Occipital lobe (tissue), 2 donors: ENCODE measurements around the gene WFDC10B. TPM values are rescaled to one million over a fixed set of nuclear protein-coding genes. Genes with fewer than 3 reads are reported as not detected.
"Not testable (repeated sequence)": the region's sequence is repeated elsewhere in the genome, so short reads cannot be mapped to it uniquely, and the experiment has no call there.

Source experiments
- DNase-seq: peaks from one replicate; lab custom pipeline; 2025; lab: John Stamatoyannopoulos, UW
- total RNA-seq: library from RNA; depleted of rRNA; stranded (reverse); fragments of >200 nt; gene quantifications from one replicate; pipeline ENCODE4 v1.2.3, GENCODE V29; 2014

Gene WFDC10B
- not detected for total RNA-seq

GRCh38 chr20:45704969-45705637 lies at the start of gene WFDC10B:
TSS of gene WFDC10B (minus strand) at chr20:45705019. CDS start at chr20:45685992, 19,027 bp downstream.
- DNase-seq: no peak

- no peak for DNase-seq
Observed at GRCh38 chr20:45752746-45753145, 47.9 kb upstream of the WFDC10B start.

GRCh38 chr20:45751721-45752120 lies 46.9 kb upstream of the WFDC10B start:
- no peak for DNase-seq

GRCh38 chr20:45745015-45745414 lies 40.2 kb upstream of the WFDC10B start:
- DNase-seq: no peak

- DNase-seq: no peak
Observed at GRCh38 chr20:45742596-45742995, 37.8 kb upstream of the WFDC10B start.

- DNase-seq: no peak
Observed at GRCh38 chr20:45735988-45736387, 31.2 kb upstream of the WFDC10B start.

GRCh38 chr20:45735552-45735951 lies 30.7 kb upstream of the WFDC10B start:
- DNase-seq: no peak

GRCh38 chr20:45732199-45732598 lies 27.4 kb upstream of the WFDC10B start:
- DNase-seq: no peak

GRCh38 chr20:45727044-45727443 lies 22.2 kb upstream of the WFDC10B start:
- DNase-seq: no peak

- DNase-seq: no peak
Observed at GRCh38 chr20:45725134-45725533, 20.3 kb upstream of the WFDC10B start.

- no peak for DNase-seq
Observed at GRCh38 chr20:45722047-45722446, 17.2 kb upstream of the WFDC10B start, which contains the start of gene SPINT4. TSS of gene SPINT4 (plus strand) at chr20:45722347. CDS start at chr20:45722368, 21 bp downstream.

GRCh38 chr20:45716141-45716688 lies 11.4 kb upstream of the WFDC10B start:
- not testable (repeated sequence) for DNase-seq

GRCh38 chr20:45701873-45702272 lies 2.9 kb downstream of the WFDC10B start, which contains the start of gene WFDC13:
TSS of gene WFDC13 (plus strand) at chr20:45702038. CDS start at chr20:45702124, 86 bp downstream.
- DNase-seq: no peak

GRCh38 chr20:45701104-45701503 lies 3.7 kb downstream of the WFDC10B start:
- no peak for DNase-seq

- no peak for DNase-seq
Observed at GRCh38 chr20:45695496-45695895, 9.3 kb downstream of the WFDC10B start.

GRCh38 chr20:45693346-45693745 lies 11.5 kb downstream of the WFDC10B start:
- DNase-seq: not testable (repeated sequence)

GRCh38 chr20:45685896-45686295 lies 18.9 kb downstream of the WFDC10B start:
- DNase-seq: no peak

GRCh38 chr20:45679650-45680049 lies 25.2 kb downstream of the WFDC10B start:
- DNase-seq: no peak

GRCh38 chr20:45672765-45673164 lies 32.1 kb downstream of the WFDC10B start:
- no peak for DNase-seq

GRCh38 chr20:45670139-45670538 lies 34.7 kb downstream of the WFDC10B start, which contains the start of gene WFDC11:
TSS of gene WFDC11 (minus strand) at chr20:45670239. CDS start at chr20:45650600, 19,639 bp downstream.
- no peak for DNase-seq

- DNase-seq: not testable (repeated sequence)
Observed at GRCh38 chr20:45657038-45657437, 47.8 kb downstream of the WFDC10B start.

GRCh38 chr20:45651726-45652125 lies 53.1 kb downstream of the WFDC10B start:
- not testable (repeated sequence) for DNase-seq

- DNase-seq: no peak
Observed at GRCh38 chr20:45649312-45649863, 55.4 kb downstream of the WFDC10B start.
